ENCODE measurements around the gene CTNNA3.
"Not testable (repeated sequence)": the region's sequence is repeated elsewhere in the genome, so short reads cannot be mapped to it uniquely, and the experiment has no call there.

CTNNA3 gene

DNA sequence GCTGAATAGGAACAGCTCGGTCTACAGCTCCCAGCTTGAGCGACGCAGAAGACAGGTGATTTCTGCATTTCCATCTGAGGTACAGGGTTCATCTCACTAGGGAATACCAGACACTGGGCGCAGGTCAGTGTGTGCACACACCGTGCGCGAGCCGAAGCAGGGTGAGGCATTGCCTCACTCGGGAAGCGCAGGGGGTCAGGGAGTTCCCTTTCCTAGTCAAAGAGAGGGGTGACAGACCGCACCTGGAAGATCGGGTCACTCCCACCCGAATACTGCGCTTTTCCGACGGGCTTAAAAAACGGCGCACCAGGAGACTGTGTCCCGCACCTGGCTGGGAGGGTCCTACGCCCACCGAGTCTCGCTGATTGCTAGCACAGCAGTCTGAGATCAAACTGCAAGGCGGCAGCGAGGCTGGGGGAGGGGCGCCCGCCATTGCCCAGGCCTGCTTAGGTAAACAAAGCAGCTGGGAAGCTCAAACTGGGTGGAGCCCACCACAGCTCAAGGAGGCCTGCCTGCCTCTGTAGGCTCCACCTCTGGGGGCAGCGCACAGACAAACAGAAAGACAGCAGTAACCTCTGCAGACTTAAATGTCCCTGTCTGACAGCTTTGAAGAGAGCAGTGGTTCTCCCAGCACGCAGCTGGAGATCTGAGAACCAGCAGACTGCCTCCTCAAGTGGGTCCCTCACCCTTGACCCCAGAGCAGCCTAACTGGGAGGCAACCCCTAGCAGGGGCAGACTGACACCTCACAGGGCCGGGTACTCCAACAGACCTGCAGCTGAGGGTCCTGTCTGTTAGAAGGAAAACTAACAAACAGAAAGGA is 465.1 kb downstream of the CTNNA3 start:
- DNase-seq: peak in 1 of 2 experiments; percentile 2

DNA sequence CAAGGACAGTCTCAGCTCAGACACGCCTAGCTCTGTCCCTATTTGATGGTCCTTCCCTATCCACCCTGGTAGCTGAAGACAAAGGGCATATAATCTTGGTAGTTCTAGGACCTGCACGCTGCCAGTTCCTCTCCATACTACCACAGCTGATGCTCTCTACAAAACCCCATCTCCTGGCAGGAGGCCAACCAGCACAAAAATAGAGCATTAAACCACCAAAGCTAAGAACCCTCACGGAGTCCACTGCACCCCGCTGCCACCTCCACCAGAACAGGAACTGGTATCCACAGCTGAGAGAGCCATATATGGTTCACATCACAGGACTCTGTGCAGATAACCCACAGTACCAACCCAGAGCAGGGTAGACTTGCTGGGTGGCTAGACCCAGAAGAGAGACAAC is 470.8 kb downstream of the CTNNA3 start:
- DNase-seq: no peak

DNA sequence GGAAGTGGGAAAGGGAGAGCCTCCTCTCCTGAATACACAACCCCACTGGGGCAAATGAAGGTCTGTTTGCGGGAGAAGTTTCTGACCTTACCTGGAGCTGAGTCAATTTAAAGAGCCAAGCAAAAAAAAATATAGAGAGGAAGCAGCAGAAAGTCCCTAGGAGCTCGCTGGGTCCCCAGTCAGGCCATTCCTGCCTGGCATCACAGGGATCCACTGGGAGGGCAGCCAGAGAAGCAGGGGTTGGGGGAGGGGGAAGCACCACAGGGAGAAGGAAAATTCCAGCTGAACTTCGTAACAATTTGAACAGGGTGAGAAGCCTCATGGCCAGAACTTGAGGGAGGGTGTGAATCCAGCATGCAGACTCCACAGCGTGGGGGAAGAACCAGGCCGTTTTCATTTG is 471.4 kb downstream of the CTNNA3 start:
- no peak for DNase-seq

DNA sequence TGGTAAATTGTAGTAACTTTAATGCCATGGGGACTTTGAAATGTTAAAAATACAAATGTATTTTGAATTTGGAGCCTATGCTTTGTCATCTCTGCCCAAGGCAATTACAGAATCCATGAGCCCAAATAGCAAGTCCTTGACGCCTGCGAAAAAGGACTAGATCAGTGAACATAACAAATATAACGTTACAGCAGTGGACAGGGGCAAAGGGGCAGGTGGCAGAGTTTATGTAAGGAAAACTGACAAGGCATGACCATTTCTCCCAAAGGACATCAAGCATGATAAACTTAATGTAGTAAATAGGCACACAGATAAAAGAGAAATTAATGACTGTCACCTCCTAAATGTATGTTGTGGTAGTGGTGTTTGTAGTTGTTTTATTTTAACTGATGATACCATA is 473.1 kb downstream of the CTNNA3 start:
- DNase-seq: no peak

DNA sequence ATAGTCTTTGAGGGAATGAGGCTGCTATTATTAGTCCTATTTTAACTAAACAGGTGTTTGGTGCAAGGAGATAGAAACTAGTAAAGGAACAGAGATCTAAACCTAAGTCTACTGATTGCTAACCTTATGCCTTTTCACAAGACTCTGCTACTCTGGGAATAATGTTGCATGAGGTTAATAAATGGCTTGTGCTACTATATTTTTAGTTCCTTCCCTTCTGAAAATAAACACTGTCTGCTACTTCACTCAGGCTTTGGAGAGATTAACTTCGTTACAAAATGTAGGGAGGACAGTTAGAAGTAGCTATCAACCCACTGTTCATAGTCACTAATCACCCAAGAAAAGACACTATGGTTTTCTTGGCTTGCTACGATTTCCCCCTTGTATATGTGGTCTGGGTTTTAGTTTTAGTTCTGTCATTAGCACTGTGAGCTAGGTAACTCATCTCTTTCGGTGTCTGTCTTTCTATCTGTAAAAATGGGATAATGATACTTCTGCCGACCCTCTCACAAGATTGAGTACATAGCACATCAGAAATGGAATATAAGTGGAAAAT is 474.0 kb downstream of the CTNNA3 start:
- DNase-seq: no peak

DNA sequence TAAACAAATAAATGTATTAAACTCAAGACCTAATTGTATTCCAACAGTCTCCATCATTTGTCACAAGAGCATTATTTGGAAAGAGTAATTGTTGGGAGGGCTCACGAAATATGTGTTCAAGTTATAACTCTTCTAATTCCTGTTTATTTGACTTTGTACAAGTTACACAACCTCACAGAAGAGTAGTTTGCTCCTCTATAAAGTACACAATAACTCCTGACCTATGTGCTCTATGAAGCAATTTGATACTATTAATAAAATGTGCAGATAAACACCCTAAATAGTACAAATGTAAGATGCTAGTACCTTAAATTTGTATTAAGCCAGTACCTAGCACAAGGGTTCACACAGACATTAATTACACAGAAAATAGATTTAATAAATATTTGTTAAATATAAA is 484.3 kb downstream of the CTNNA3 start:
- no peak for DNase-seq

DNA sequence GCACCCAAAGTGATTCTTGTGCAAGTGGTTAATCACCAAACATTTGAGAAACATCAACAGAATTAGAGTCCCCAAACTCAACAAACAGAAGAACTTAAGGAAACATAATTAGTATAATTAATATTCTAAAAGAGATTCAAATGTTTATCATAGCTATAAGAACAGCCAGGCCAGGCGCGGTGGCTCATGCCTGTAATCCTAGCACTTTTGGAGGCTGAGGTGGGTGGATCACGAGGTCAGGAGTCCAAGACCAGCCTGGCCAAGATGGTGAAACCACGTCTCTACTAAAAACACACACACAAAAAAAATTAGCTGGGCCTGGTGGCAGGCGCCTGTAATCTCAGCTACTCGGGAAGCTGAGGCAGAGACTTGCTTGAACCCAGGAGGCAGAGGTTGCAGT is 488.1 kb downstream of the CTNNA3 start:
- not testable (repeated sequence) for DNase-seq

DNA sequence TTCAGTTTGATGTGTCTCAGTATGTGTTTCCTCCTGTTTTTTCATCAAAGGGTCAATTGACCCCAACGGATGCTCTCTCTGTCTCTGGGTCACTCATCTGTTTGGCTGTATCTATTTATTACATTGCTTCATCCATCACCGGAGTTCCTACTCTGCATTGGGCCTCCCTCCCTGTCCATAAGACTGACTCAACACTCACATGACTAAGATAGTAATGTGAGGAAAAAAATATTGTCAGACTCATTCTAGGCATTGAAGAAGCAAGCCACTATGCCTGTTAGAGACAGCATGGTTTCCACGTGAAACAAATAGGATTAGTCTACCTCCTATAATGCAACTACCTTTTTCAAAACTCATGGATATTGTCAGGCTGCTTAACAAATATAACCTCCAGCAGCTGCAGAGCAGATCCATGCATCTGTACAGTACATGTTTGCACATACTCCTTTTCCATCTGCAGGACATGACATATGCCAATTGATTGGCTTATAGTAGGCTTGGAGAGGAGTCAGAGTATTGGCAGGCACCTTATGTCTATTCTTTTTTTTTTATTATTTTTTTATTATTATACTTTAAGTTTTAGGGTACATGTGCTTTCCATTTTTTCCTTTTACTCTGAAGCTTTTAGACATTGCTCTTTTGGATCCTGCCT is 495.0 kb downstream of the CTNNA3 start:
- no peak for DNase-seq

DNA sequence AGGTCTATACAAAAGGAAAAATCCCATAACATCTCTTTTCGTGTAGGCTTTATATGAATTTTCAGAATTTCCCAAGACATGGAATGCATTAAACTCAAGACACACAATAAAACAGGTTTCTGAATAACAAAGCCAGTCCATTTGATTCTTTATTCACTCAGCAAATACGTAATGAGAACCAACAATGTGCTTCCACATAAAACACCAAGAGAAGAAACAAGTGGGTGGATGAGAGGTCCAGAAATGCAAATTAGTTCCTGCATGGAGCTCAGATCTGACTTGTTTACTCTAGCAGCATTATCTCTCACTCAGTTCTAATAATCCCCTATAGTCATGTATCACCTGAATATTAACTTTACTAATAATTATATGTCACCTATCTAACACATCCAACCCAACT is 520.6 kb downstream of the CTNNA3 start:
- DNase-seq: no peak

DNA sequence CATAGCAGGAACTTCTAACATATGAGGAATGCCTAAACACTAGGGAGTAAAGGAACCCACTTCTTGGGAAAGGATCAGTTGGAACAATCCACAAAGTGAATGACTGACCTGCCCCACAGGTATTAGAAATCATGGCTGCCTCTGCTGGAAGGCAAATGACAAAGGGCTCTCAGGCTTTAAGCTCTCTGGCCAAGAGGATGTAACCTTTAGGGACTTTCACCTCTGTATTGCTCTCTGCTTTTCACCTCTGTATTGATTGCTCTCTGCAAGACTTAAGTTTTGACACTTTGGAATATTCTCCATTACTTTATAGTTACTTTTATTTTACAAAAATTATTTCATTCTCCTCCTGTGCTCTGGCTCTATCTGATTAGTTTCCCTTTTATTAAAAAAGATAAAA is 522.2 kb downstream of the CTNNA3 start:
- DNase-seq: no peak

DNA sequence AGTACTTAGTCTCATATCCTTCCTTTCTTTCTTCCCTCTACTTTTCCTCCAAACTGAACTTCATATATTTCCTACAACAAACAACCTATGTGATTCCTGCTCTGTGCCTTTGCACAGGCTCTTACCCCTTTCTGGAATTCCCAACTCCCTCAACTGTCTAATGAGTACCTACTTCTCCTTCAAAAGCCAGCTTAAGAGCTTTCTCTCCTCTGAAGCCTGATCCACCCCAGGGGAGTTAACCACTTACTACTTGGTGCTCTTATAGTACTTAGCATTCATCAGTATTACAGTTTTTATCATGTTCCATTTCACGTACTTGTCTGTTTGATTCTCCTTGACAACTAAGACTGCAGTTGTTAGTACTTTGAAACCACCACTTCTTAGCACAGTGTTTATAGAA is 524.0 kb downstream of the CTNNA3 start:
- DNase-seq: peak in 1 of 2 experiments; percentile 23

DNA sequence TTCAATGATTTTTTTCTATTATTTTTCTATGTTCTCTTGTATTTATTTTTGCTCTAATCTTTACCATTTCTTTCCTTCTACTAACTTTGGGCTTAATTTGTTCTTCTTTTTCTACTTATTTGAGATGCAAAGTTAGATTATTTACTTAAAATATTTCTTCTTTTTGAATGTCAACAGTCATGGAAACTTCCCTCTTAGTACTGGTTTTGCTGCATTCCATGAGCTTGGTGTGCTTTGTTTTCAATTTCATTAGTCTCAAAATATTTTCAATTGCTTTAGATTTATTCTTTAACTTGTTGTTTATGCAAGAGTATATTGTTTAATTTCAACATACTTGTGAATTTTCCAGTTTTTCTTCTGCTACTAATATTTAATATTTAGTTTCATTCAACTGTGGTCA is 539.8 kb downstream of the CTNNA3 start:
- DNase-seq: no peak

DNA sequence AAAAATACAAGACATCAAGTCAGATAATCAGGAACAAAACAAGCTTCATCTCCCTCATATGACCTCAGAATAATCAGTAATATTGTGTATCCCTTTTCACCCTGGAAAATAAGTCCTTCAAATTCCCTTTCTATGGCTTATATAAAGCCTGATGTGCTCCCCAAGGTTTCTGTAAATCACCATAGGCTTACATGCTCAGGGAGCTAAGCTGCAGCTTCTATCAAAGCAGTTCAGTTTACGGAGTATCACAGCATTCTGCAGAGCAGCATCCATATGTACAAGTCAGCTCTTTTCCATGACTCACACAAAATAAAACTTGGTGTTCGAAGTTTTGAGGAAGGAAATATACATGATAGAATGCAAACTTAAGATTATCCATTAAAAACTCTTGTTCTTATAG is 544.5 kb downstream of the CTNNA3 start:
- DNase-seq: no peak

DNA sequence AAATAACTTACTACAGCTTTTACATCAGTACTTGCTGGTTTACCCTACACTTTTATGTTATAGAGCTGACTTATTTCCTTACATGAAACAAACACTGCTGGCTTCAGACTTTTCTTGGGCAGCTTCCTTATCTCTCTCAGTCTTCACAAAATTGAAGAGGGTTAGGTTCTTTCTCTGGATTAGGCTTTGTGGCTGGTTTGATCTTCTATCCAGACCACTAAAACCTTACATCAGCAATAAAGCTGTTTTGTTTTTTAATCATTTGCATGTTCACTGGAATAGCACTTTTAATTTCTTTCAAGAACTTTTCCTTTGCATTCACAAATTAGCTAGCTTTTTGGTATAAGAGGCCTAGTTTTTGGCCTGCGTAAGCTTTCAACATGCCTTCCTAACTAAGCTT is 551.5 kb downstream of the CTNNA3 start:
- DNase-seq: no peak

DNA sequence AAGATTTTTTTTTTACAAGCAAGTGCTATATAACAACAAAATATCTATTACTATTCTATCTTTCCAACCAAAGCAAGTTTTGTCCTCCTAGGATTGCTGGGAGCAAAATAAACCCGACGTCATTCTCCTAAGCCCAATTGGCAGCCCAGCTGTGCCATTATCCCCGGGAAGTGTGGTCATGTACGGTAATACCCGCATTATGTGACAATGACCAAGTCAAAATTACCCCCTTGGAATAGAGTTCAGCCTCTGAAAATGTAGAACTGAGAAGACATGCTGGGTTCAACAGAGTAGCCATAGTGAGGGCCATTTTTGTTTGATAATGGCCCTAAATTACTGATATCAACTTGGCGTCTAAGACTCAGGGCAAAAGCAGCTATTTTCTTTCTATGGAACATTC is 554.7 kb downstream of the CTNNA3 start:
- DNase-seq: no peak

DNA sequence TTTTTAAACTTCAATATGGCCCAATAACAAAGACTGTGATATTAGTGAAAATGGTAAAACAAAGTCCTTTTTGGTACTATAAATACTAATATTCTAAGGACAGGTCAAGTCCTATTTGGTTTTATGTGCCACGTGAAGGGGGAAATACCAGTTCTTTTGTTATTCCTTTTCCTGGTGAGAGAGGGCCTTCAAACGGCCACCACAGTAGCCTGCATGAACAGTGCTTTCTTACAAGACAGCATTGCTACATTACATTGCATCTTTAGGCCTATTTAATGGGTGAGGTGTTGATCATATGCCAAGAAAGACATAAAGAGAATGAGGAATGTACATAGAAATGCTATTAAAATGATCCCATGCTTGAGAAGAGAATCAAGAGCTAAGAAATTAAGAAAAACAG is 555.4 kb downstream of the CTNNA3 start:
- DNase-seq: no peak

DNA sequence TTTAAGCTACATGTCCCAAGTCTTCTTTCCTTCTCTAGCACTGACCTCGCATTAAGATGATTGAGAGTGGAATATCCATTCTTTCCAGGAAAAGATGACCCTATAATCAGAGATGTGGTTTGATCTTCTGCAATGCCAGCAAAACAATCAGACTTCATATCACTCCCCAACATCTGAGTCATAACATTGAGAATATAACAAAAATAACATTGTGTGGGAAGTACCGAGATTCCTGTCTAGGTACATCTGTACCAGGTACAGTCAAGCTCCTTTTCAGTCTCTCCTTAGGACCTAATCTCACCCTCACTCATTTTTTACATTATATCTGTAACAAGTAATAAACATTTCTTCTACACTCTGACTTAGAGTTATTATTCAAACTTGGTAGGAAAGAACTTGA is 568.6 kb downstream of the CTNNA3 start:
- DNase-seq: no peak

DNA sequence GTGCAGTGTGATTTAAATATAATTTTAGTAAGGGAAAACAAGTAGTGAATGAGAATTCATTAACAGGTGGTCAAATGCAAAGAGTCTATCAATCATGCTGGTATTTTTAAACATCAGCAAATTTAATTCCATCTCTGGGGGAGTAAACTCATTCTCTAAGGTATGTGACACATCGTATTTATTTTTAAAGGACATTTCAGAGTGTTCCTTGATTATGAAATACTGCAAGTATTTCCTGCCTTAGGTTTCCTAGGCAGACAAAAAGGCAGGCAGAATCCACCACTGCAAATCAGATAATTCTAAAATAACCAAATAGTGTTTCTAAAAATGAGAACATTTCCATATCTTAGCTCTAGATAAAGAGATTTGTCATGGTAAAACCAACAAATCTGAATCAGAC is 576.3 kb downstream of the CTNNA3 start:
- DNase-seq: no peak

DNA sequence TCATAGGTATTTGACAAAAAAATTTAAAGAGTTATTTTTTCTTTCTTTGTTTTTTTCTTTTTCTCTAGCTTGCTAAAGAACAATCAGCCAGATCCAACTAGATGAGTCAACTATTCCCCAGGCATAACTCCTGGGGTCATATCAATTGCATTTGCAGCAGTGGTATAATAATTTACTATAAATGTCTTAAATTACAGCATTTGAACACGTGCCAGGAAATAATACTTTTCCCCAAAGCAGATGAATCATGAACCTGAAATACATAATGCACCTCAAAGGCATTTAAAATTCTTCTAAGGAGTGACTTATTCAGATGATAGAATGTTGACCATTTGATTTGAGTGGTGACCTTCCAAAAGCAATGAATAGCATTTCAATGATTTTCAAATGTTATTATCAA is 580.0 kb downstream of the CTNNA3 start:
- DNase-seq: no peak

DNA sequence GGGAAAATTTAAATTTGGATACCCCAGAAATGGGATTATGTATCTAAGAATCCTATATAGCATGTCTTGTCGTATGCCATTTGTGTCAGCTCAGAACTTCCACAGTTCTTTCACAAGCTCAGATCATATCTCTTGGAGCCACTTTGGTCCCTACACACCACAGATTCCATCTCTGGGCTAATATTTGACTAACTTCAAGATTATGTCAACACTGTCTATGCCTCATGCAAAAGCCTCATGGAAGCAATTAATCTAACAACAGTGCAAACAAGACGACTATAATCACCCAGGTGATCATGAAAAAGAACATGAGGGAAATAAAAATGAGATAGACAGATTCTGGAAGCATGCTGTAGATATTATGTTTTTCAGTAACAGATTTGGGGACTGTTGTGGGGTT is 581.0 kb downstream of the CTNNA3 start:
- DNase-seq: no peak

DNA sequence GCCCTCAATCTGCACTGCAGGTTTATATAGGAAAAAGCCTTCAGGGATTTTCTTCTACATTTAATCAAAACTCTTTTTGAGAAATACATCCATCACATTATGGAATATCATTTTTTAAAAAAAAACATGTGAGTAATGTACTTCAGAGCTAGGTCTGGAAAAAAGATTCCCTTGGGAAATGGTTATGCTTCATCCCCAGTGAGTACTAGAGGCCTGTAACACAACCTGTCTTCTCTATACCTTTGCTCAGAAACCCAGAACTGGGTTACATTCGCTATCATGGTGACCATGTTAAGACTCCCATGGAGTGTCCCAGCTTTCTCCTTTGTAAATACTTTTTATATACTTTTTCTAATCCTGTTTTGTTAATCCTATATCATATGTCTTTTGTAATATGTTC is 583.2 kb downstream of the CTNNA3 start:
- peak in 1 of 2 experiments; percentile 3 for DNase-seq

DNA sequence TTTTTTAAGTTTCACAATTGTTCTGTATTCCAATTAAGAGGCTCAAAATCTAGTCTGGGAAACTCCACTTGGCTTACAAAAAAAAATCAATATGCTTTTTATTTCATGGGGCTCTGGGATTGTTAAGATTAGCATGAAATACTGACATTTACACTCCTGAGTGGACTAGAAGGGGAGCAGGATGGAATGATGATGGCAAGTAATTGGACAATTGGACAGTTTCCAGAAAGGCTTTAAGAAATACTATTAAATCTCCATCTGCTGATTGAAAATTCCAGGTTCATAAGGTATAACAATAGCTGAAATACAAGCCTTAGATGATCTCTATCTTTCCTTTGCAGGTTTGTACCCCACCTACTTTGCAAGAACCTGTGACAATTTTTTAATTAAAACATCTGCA is 585.7 kb downstream of the CTNNA3 start:
- DNase-seq: peak; percentile 66 to 82

DNA sequence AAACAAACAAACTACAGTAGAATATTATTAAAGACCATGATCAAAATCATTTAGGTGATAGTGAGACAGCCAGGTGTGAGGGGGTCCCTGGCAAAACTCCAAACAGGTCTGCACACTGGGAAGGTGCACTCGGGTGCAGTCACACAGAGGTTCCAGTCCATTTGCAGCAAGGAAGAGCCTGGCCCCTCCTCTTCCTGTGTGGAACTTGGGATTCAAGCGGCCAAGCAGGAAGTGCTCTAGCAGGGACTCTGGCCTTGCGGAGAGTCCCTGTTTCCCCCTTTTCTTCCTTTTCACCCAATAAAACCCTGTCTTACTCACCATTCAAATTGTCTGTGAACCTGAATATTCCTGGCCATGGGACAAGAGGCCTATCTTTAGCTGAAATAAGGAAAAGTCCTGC is 588.3 kb downstream of the CTNNA3 start:
- no peak for DNase-seq

DNA sequence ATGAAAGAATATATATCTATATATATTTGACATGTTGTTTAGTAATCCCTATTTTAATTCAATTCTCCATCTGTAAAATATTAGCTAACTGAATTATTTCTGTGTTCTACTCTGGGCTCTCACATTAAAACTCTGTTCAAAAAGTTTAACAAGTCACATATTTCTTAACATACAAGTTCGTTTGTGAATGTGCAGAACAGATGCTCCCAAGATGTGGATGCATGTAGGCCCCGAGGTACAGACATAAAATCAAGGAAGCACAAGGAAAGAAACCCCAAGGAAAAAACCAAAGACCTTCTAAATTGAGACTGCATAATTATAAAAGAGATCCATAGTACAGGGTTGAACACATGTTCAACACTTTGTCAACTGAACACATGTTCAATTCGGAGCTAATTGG is 595.0 kb downstream of the CTNNA3 start:
- no peak for DNase-seq
